GM18909 (cell line): ENCODE measurements around the gene PTPN13.
A peak's percentile ranks its signal among the peaks of the same experiment; 100 is the strongest.

Experiments
- ATAC-seq: cut with Tn5 transposase; IDR thresholded peaks from one replicate; pipeline ENCODE4 v1.9.1; 2021; ENCODE audit warnings: mild to moderate bottlenecking; ENCODE audit not compliant: unreplicated experiment, poor library complexity

Gene PTPN13, protein sequence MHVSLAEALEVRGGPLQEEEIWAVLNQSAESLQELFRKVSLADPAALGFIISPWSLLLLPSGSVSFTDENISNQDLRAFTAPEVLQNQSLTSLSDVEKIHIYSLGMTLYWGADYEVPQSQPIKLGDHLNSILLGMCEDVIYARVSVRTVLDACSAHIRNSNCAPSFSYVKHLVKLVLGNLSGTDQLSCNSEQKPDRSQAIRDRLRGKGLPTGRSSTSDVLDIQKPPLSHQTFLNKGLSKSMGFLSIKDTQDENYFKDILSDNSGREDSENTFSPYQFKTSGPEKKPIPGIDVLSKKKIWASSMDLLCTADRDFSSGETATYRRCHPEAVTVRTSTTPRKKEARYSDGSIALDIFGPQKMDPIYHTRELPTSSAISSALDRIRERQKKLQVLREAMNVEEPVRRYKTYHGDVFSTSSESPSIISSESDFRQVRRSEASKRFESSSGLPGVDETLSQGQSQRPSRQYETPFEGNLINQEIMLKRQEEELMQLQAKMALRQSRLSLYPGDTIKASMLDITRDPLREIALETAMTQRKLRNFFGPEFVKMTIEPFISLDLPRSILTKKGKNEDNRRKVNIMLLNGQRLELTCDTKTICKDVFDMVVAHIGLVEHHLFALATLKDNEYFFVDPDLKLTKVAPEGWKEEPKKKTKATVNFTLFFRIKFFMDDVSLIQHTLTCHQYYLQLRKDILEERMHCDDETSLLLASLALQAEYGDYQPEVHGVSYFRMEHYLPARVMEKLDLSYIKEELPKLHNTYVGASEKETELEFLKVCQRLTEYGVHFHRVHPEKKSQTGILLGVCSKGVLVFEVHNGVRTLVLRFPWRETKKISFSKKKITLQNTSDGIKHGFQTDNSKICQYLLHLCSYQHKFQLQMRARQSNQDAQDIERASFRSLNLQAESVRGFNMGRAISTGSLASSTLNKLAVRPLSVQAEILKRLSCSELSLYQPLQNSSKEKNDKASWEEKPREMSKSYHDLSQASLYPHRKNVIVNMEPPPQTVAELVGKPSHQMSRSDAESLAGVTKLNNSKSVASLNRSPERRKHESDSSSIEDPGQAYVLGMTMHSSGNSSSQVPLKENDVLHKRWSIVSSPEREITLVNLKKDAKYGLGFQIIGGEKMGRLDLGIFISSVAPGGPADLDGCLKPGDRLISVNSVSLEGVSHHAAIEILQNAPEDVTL (N-terminal part only)

DNA sequence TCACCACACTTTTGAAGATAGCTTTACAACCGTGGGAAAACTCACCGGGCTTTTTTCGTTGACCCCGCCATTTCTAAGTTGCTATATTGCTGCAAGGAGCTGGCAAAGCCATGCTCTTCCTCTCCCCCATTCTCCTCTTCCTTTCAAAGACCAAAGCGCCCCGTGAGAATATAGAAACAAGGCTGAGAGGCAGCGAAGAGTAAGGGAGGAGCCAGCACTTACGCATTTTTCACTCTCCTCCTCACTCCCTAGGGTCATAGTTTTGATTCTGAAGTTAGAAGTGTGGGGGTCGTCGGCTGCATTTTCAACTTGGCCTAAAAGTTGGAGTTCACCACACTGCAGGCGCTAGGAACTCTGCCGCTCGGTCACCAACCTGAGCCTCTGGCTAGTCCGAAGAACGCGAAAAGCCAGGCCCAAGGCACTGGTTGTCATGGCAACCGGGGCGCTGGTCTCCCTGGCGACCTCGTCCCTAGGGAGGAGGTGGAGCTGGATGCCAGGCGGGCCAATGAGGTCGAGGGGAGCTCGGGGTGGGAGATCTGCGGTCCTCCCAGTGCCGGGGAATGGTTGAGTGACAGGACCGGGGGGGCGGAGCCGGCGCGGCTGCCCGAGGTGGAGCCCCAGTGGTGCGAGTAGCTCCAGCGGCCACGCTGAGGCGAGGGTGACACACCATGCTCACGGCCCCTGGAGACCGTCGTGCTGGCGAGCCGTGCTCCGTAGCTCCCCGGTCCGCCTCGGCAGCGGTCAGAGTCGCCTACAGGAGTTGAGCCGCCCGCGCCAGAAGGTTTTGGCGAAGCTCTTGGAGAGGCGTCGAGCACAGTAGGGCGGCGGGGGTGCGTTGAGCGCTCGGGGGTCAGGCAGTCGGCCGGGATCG, at the start of gene PTPN13:
PTPN13 (plus strand) TSS at position 628 of the 871 bp plus-strand sequence. CDS start 40,942 bp downstream, outside the sequence.
- ATAC-seq, result peak; percentile 98

GRCh38 chr4:86547140-86547539, 47.0 kb upstream of the PTPN13 start:
- ATAC-seq, result no peak

DNA sequence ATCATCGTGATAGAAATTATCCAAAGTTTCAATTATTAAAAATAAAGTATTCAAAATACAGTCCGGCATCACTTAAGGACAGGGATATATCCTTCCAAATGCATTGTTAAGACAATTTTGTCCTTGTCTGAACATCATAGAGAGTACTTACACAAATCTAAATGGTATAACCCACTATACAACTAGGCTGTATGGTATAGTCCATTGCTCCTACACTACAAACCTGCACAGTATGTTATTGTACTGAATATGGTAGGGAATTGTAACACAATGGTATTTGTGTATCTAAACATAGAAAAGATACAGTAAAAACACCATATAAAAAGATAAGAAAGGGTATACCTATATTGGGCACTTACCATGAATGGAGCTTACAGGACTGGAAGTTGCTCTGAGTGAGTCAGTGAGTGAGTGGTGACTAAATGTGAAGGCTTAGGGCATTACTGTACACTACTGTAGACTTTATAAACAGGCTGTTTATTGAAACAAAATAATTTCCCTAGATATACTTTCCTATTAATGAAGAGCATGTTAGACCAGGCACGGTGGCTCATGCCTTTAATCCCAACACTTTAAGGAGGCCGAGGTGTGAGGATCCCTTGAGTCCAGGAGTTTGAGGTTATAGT, 44.8 kb upstream of the PTPN13 start:
- no peak for ATAC-seq

- ATAC-seq, result no peak
These were observed 42.7 kb upstream of the PTPN13 start for GRCh38 chr4:86551387-86551786.

- no peak for ATAC-seq
These were observed 39.5 kb upstream of the PTPN13 start for GRCh38 chr4:86554646-86555045.

DNA sequence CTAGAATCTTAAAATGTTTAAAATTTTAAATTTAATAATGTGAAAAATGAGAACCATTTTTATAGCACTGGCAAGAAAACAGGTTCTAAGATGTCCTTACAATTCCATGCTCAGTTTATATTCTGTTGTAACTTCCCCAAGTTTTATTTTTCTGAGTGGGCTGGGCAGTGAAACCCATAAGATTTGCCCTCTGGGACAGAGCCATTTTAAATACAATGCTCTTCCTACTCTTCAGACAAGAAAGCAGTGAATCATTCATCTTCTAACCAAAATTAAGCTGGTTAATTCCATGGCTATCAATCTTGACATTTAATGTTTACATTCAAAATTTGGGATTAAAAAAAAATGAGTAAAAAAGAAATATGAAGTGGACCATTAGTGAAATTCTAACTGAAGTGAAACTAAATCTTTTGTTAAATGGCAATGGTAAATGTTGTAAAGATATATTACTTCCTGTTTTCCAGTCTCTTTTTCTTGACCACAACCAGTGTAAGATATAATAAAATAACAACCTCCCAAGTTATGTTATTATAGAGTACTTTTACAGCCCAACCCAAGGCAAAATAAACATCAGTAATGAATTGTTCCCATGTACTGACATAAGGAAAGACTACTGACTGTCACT, 37.2 kb upstream of the PTPN13 start:
- peak; percentile 42 for ATAC-seq

GRCh38 chr4:86557526-86557925, 36.6 kb upstream of the PTPN13 start:
- peak; percentile 89 for ATAC-seq

DNA sequence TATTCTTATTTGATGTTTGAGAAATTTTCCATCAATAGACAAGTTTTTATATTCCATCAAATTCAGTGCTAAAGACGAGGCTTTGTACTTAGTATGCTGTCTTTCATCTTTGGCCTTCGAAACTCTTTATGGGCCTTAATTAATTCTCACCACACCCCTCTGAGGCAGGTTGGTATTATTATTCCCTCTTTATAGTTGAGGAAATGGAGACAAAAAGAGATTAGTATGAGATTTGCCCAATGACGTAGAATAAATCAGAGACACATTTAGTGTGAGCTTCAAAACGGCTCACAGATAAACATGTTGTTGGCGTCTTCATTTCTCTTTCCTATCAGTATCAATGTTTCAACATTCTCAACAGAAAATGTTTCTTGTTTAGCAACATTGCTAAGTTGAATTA, 35.9 kb upstream of the PTPN13 start:
- no peak for ATAC-seq

GRCh38 chr4:86558797-86559196, 35.3 kb upstream of the PTPN13 start:
- ATAC-seq, result no peak

DNA sequence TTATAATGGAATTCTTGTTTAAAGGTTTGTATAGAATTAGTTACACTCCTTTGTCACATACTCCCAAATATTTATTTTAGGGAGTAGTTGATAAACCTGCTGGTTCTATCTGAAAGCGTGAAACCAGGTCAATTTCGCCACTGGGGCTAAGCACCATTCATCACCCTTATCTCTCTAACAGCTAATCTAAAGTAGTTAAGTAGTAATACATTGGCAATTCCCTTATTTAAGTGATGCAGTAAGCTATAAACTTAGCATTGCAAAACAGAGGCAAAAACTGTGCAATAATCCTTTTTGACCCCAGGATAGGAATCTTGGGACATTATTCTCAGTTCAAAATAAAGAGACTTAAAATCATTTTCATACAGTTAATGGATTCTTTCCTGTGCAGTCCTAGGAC, 33.7 kb upstream of the PTPN13 start:
- no peak for ATAC-seq

- ATAC-seq, result no peak
These were observed 32.9 kb upstream of the PTPN13 start for GRCh38 chr4:86561256-86561655.

GRCh38 chr4:86563416-86563815, 30.7 kb upstream of the PTPN13 start:
- ATAC-seq, result no peak

GRCh38 chr4:86564795-86565194, 29.3 kb upstream of the PTPN13 start:
- ATAC-seq, result no peak

- no peak for ATAC-seq
These were observed 28.5 kb upstream of the PTPN13 start for GRCh38 chr4:86565651-86566050.

DNA sequence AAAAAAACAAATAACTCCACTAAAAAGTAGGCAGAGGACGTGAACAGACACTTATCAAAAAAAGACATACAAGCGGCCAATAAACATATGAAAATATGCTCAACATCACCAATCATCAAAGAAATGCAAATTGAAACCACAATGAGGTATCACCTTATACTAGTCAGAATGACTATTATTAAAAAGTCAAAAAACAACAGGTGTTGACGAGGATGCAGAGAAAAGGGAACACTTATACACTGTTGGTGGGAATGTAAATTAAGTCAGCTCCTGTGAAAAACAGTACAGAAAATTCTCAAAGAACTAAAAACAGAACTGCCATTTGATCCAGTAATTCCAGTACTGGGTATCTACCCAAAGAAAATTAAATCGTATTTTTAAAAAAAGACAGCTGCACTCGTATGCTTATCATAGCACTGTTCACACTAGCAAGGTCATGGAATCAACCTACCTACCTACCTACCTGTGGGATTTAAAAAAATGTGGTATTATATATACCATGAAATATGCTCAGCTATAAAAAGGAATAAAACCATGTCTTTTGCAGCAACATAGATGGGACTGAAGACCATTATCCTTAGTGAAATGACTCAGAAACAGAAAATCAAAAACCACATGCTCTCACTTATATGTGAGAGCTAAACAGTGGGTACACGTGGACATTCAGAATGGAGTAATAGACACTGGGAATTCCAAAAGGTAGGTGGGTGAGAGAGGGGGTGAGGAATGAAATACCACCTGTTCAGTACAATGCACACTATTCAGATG, 24.8 kb upstream of the PTPN13 start:
- no peak for ATAC-seq

DNA sequence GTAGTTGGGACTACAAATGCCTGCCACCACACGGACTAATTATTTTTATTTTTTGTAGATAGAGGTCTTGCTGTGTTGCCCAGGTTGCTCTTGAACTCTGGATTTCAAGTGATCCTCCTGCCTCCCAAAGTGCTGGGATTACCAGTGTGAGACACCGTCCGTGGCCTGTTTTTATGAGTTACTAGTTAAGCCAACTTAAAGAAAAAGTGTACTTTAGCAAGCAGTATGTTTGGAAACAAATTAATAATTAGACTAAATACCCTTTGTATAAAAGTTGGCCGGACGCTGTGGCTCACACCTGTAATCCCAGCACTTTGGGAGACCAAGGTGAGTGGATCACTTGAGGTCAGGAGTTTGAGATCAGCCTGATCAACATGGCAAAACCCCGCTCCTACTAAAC, 14.2 kb upstream of the PTPN13 start:
- no peak for ATAC-seq

DNA sequence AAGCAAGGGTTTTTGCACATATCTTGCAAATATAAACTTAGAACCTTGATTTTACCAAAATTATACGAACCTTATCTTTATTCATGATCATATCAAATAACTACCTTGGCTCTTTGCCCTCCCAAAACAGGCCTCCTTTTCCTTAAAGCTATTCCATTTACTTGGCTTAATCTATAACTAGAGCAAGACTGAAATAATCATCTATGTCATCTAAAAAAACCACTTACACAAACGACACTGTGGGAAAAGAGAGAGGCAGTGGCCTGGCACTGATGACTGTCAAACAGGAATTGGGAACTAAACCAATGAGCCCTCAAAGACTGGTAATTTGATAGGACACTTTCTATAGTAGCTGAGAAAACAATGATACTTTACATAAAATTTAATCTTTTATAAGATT, 11.7 kb upstream of the PTPN13 start:
- no peak for ATAC-seq

DNA sequence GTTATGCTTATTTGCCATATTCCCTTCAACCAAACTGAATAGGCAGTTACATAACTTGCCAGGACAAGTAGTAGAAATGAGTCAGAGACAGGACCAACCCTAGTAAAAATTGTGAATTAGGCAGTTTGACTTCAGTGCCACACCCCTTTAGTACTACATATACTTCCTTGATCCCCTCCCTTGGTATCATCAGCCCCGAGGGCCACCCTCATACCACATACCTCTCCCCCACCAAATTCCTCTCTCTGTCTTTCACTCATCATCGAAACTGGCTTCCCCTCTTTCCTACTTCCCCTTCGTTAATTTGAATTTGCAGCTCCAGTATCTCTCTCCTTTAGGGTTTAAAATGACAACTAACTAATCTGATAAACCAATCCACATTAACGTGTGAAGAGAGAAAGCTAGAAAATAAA, 7.9 kb upstream of the PTPN13 start:
- ATAC-seq, result no peak
